ENCODE results near the gene PLA2G4F.
A peak's percentile ranks its signal among the peaks of the same experiment; 100 is the strongest.

The PLA2G4F gene

DNA sequence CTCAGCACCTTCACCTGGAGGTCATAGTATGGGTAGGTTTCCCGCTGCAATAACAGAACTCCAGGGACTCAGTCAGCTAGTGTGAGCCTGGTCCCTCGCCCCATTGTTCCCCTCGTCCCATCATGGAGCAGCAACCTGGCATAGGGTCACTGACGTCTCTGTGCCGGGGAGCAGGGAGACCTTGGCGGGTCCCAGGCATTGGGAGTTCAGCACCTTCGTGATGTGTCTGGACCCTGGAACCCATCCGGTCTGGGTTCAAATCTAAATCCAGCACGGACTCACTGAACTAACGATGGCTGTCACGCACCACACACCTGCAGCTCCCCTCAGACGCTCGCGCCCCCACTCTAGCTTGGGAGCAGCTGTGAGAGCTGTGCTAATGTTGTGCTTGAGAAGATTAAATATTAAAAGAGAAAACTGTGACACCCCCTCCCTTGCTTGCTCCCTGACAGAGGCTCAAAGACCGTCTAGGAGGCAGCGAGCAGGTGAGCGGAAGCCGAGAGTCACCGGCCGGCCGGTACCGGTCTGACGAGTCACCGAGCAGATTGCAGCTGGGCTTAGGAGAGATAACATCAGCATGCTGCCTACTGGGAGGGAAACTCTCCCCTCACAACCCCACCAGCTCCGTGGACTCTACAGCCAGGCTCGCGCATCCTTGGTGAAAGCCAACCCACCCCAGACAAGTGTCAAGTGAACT lies 742 bp downstream of the PLA2G4F start:
- Histone ChIP-seq H3K4me3 (ENCODE audit: low read depth in 1 of 2, low read length in 2 of 2) (peak overlapping the region; percentile 75 to 77), H3K27ac (ENCODE audit: low read depth, low read length) (peak overlapping the region; percentile 68), H3K9me3 (ENCODE audit: control insufficient read depth in 1 of 2, low read length in 2 of 2) (no peaks in the 10 kb centered on the region), H3K4me1 (ENCODE audit: control insufficient read depth in 1 of 2, insufficient read depth in 2 of 2, low read length in 2 of 2) (peaks cover 14 to 16% of the 10 kb centered on the region in 2 donors), H3K27me3 (ENCODE audit: control insufficient read depth in 1 of 2, insufficient read depth in 2 of 2, low read length in 2 of 2) (no peaks in the 10 kb centered on the region), H3K36me3 (ENCODE audit: control insufficient read depth in 1 of 2, insufficient read depth in 2 of 2, low read length in 2 of 2) (peaks cover 14 to 21% of the 10 kb centered on the region in 2 donors), H3K9ac (ENCODE audit: low read depth in 1 of 2, low read length in 2 of 2) (peak overlapping the region; percentile 61 to 74)

DNA sequence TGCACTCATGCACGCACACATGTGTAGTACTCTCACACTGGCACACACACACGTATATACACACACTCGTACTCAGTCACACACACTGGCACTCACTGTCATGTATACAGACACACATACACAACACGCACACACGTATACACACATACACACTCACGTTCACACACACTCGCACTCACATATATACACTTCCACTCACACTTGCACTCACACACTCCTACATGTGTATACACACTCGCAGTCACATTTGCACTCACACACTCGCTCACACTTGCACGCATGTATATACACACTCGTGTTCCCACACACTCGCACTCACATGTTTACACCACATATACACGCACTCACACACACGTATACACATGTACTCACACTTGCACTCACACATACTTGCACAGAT lies 1.5 kb downstream of the PLA2G4F start:
- Histone ChIP-seq H3K27me3 (ENCODE audit: control insufficient read depth in 1 of 2, insufficient read depth in 2 of 2, low read length in 2 of 2) (no peaks in the 10 kb centered on the region), H3K9ac (ENCODE audit: low read depth in 1 of 2, low read length in 2 of 2) (peak overlapping the region; percentile 2 to 61), H3K4me1 (ENCODE audit: control insufficient read depth in 1 of 2, insufficient read depth in 2 of 2, low read length in 2 of 2) (peaks cover 14 to 16% of the 10 kb centered on the region in 2 donors), H3K36me3 (ENCODE audit: control insufficient read depth in 1 of 2, insufficient read depth in 2 of 2, low read length in 2 of 2) (peaks cover 6 to 13% of the 10 kb centered on the region in 2 donors), H3K4me3 (ENCODE audit: low read depth in 1 of 2, low read length in 2 of 2) (peak overlapping the region; percentile 75 to 77), H3K27ac (ENCODE audit: low read depth, low read length) (no peak overlapping the region), H3K9me3 (ENCODE audit: control insufficient read depth in 1 of 2, low read length in 2 of 2) (no peaks in the 10 kb centered on the region)

DNA sequence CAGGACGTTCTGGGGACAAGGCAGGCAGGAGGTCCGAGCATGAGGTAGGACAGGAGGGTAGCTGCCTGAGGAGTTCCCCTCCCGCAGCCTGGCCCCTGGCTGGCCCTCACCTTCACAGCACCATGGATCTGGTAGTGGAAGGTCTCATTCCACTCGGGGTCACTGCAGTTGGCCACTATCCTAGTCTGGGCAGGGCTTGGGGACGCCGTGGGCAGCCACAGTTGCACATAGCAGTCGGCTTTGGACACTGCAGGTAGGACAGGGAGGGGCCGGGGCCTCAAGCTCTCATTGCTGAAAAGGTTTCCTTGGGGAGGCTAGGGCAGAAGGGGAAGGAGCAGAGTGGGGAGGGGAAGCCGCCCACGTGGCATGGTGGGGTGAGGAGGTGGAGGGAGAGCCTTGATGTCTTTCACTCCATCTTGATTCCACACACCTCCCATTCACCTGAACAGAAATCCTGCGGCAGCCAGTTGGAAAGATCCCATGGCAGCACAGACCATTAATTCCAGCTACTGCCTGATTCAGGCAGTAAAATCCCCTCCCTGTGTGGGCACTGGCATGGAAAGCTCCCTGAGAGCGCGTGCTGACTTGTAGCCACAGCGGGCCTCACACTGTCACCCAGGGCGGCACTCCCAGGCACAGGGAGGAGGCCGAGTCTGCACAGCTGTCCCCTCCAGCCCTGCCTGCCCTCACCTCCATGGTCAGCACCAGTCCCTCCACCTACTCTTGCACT lies 2.1 kb downstream of the PLA2G4F start:
- Histone ChIP-seq H3K9me3 (ENCODE audit: control insufficient read depth in 1 of 2, low read length in 2 of 2) (no peaks in the 10 kb centered on the region), H3K27ac (ENCODE audit: low read depth, low read length) (no peak overlapping the region), H3K4me3 (ENCODE audit: low read depth in 1 of 2, low read length in 2 of 2) (peak overlapping the region; percentile 75 to 77), H3K36me3 (ENCODE audit: control insufficient read depth in 1 of 2, insufficient read depth in 2 of 2, low read length in 2 of 2) (peaks cover under 1 to 8% of the 10 kb centered on the region in 2 donors), H3K9ac (ENCODE audit: low read depth in 1 of 2, low read length in 2 of 2) (no peak overlapping the region), H3K4me1 (ENCODE audit: control insufficient read depth in 1 of 2, insufficient read depth in 2 of 2, low read length in 2 of 2) (peaks cover 14 to 16% of the 10 kb centered on the region in 2 donors), H3K27me3 (ENCODE audit: control insufficient read depth in 1 of 2, insufficient read depth in 2 of 2, low read length in 2 of 2) (no peaks in the 10 kb centered on the region)

DNA sequence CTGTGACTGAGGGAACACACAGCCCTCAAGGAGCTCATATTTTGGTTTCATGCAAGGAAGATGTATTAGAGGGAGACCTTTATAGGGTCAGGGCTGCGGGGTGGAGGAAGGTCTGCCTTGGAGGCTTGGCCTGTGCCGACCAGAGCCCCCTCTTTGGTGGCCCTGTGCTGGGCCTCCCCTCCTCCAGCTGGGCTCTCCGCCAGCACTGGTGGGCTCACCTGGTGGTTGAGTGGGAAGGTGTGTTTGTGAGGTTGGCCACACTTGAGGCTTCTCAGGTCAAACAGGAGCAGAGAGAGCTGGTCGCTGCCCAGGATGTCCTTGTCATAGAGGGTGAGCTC lies 2.6 kb downstream of the PLA2G4F start:
- Histone ChIP-seq H3K9ac (ENCODE audit: low read depth in 1 of 2, low read length in 2 of 2) (no peak overlapping the region), H3K4me1 (ENCODE audit: control insufficient read depth in 1 of 2, insufficient read depth in 2 of 2, low read length in 2 of 2) (peaks cover 14 to 16% of the 10 kb centered on the region in 2 donors), H3K27ac (ENCODE audit: low read depth, low read length) (no peak overlapping the region), H3K27me3 (ENCODE audit: control insufficient read depth in 1 of 2, insufficient read depth in 2 of 2, low read length in 2 of 2) (no peaks in the 10 kb centered on the region), H3K9me3 (ENCODE audit: control insufficient read depth in 1 of 2, low read length in 2 of 2) (no peaks in the 10 kb centered on the region), H3K4me3 (ENCODE audit: low read depth in 1 of 2, low read length in 2 of 2) (no peak overlapping the region), H3K36me3 (ENCODE audit: control insufficient read depth in 1 of 2, insufficient read depth in 2 of 2, low read length in 2 of 2) (peaks cover 0 to 2% of the 10 kb centered on the region in 2 donors)

DNA sequence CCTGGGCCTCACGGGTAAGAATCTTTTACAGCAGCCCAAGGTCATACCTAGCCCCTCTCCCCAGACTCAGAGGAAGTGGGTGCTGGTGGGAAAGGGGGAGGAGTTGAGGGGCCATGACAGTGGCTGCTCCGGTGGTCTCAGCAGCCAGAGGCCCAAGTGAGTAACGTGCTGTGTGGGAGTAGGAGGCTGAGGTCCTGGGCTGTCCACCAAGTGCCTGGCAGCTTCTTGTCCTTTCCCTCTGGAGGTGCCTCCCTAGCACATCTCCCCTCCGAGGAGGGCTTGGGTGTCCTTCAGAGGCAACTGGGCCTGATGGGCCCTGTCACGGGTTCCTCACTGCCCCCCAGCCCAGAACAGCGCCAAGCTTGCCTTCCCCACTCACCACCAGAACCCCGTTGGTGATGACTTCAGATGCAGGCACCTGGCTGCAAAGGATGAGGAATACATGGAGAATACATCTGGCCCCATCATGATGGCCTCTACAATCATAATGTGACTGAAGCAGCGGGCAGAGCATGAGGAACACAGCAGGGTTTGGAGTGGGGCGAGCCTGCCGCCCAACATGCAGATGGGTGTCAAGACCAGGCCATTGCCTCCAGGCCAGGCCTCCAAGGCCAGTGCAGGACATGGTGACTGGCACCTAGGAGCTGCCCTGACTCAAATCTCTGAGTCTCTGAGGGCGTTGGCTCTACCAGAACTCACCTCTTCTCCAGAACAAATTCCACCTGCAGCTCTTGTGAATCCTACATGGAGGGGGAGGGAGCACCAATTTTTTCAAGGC lies 3.3 kb downstream of the PLA2G4F start:
- Histone ChIP-seq H3K9me3 (ENCODE audit: control insufficient read depth in 1 of 2, low read length in 2 of 2) (no peaks in the 10 kb centered on the region), H3K4me1 (ENCODE audit: control insufficient read depth in 1 of 2, insufficient read depth in 2 of 2, low read length in 2 of 2) (peaks cover 16 to 17% of the 10 kb centered on the region in 2 donors), H3K4me3 (ENCODE audit: low read depth in 1 of 2, low read length in 2 of 2) (no peak overlapping the region), H3K36me3 (ENCODE audit: control insufficient read depth in 1 of 2, insufficient read depth in 2 of 2, low read length in 2 of 2) (no peaks in the 10 kb centered on the region), H3K27ac (ENCODE audit: low read depth, low read length) (no peak overlapping the region), H3K9ac (ENCODE audit: low read depth in 1 of 2, low read length in 2 of 2) (no peak overlapping the region), H3K27me3 (ENCODE audit: control insufficient read depth in 1 of 2, insufficient read depth in 2 of 2, low read length in 2 of 2) (no peaks in the 10 kb centered on the region)

DNA sequence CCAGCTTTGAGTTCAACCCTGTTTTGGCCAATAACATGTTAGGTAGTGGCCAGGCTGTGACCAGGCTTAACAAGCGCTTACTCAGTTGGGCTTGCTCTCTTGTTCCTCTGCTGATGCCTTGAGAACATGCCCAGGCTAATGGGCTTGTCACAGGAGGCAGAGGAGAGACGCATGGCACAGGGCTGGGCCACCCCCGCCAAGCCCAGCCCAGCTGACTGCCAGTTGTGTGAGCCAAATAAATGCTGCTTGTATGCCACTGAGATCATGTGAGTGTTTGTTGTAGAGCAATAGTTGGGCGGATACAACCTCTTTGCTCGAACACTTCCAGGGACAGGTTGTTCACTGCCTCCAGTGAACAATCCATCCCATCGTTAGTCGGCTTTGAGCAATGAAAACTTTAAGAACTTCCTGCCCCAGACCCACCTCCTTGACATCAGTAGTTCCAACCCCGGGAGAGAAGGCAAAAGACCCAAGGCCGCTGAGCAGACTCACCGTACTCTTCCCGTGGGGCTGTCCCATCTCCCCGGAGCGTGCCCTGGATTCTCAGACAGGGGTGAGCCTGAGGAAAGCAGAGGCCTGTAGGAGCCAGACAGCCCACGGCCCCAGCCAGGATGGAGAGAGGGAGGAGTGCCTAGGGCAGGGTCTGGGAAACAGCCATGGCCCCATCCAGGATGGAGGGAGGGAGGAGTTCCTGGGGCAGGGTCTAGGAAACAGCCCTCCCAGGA lies 4.1 kb downstream of the PLA2G4F start:
- no peaks in the 10 kb centered on the region for H3K36me3 ChIP-seq (ENCODE audit: control insufficient read depth in 1 of 2, insufficient read depth in 2 of 2, low read length in 2 of 2)
- no peak overlapping the region for H3K9ac ChIP-seq (ENCODE audit: low read depth in 1 of 2, low read length in 2 of 2)
- H3K9me3 ChIP-seq (ENCODE audit: control insufficient read depth in 1 of 2, low read length in 2 of 2): no peaks in the 10 kb centered on the region
- H3K27me3 ChIP-seq (ENCODE audit: control insufficient read depth in 1 of 2, insufficient read depth in 2 of 2, low read length in 2 of 2): no peaks in the 10 kb centered on the region
- no peak overlapping the region for H3K4me3 ChIP-seq (ENCODE audit: low read depth in 1 of 2, low read length in 2 of 2)
- H3K27ac ChIP-seq (ENCODE audit: low read depth, low read length): no peak overlapping the region
- H3K4me1 ChIP-seq (ENCODE audit: control insufficient read depth in 1 of 2, insufficient read depth in 2 of 2, low read length in 2 of 2): peaks cover 16 to 17% of the 10 kb centered on the region in 2 donors

DNA sequence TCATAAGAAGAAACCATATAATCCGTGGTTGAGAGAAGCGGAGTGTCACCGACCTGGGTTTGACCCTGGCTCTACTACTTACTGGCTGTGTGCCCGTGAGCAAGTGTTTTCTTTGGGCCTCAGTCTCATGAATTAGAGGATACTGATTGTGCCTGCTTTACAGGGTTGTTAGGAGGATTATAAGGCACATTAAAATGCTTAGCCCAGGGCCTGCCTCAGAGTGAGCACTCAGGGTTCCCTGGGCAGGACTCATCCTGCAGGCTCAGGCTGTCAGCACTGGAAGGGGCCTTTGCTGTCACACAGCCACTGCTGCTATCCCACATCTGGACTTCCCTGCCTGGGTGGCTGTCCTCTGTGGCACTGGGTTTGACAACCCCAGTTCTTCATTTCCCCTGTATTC lies 4.7 kb downstream of the PLA2G4F start:
- Histone ChIP-seq H3K4me3 (ENCODE audit: low read depth in 1 of 2, low read length in 2 of 2) (no peak overlapping the region), H3K27me3 (ENCODE audit: control insufficient read depth in 1 of 2, insufficient read depth in 2 of 2, low read length in 2 of 2) (no peaks in the 10 kb centered on the region), H3K9me3 (ENCODE audit: control insufficient read depth in 1 of 2, low read length in 2 of 2) (no peaks in the 10 kb centered on the region), H3K36me3 (ENCODE audit: control insufficient read depth in 1 of 2, insufficient read depth in 2 of 2, low read length in 2 of 2) (no peaks in the 10 kb centered on the region), H3K4me1 (ENCODE audit: control insufficient read depth in 1 of 2, insufficient read depth in 2 of 2, low read length in 2 of 2) (peaks cover 17 to 21% of the 10 kb centered on the region in 2 donors), H3K27ac (ENCODE audit: low read depth, low read length) (no peak overlapping the region), H3K9ac (ENCODE audit: low read depth in 1 of 2, low read length in 2 of 2) (no peak overlapping the region)

DNA sequence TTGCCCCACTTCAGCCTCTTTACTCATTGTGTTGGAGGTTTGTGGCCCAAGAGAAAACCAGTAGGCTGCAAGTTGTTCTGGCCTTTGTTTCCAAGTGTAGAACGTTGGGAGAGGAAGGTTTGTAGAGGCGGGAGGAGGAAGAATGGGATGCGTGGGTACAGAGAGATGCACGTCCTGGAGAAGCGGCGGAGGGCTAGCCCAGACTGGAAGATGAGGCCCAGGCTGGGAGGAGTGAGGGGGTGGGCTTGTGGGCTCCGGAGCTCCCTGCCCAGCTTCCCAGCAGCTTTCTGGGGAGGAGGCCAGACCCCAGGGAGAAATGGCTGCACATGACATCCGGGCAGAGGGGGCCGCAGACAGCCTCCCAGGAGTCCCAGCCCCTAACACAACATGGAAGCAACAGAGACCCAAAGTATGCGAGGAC lies 5.3 kb downstream of the PLA2G4F start:
- no peaks in the 10 kb centered on the region for H3K9me3 ChIP-seq (ENCODE audit: control insufficient read depth in 1 of 2, low read length in 2 of 2)
- no peak overlapping the region for H3K27ac ChIP-seq (ENCODE audit: low read depth, low read length)
- H3K4me3 ChIP-seq (ENCODE audit: low read depth in 1 of 2, low read length in 2 of 2): no peak overlapping the region
- H3K9ac ChIP-seq (ENCODE audit: low read depth in 1 of 2, low read length in 2 of 2): no peak overlapping the region
- H3K36me3 ChIP-seq (ENCODE audit: control insufficient read depth in 1 of 2, insufficient read depth in 2 of 2, low read length in 2 of 2): no peaks in the 10 kb centered on the region
- H3K4me1 ChIP-seq (ENCODE audit: control insufficient read depth in 1 of 2, insufficient read depth in 2 of 2, low read length in 2 of 2): peaks cover 17 to 24% of the 10 kb centered on the region in 2 donors
- no peaks in the 10 kb centered on the region for H3K27me3 ChIP-seq (ENCODE audit: control insufficient read depth in 1 of 2, insufficient read depth in 2 of 2, low read length in 2 of 2)

DNA sequence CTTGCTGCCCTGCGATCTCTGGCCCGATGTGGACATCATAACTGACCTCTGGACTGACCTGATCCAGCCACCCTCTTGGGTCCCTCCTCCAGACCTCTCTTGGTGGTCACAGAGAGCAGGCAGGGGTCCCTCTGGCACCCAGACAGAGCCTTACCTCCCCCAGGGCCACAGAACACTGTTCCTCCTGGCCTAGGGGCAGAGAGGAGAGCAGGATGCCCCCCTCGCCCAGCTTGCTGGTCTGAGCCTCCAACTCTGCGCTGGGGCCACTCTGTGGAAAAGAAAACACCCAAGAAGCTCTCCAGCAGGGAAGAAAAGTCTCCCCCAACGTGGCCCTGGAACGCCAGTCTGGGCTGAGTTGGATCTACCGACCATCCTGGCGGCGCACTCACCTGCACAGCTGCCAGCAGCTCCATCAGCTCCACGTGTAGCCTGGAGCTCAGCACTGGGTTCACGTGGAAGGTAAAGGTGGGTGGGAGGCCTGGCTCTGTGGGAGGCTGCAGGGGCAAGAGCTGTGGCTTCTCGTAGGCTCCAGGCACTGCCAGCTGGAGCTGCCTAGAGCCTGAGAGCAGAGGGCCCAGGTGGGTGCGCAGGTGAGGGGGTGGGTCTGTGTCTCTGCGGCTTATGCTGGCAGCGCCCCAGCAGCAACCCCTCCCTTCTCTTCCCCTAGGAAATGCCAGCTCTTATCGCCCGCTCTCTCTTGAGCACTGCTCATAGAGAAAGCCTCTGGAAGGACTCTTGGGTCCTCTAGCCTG lies 6.0 kb downstream of the PLA2G4F start:
- H3K9ac ChIP-seq (ENCODE audit: low read depth in 1 of 2, low read length in 2 of 2): no peak overlapping the region
- no peak overlapping the region for H3K4me3 ChIP-seq (ENCODE audit: low read depth in 1 of 2, low read length in 2 of 2)
- H3K36me3 ChIP-seq (ENCODE audit: control insufficient read depth in 1 of 2, insufficient read depth in 2 of 2, low read length in 2 of 2): no peaks in the 10 kb centered on the region
- no peaks in the 10 kb centered on the region for H3K9me3 ChIP-seq (ENCODE audit: control insufficient read depth in 1 of 2, low read length in 2 of 2)
- no peak overlapping the region for H3K27ac ChIP-seq (ENCODE audit: low read depth, low read length)
- H3K4me1 ChIP-seq (ENCODE audit: control insufficient read depth in 1 of 2, insufficient read depth in 2 of 2, low read length in 2 of 2): peaks cover 17 to 27% of the 10 kb centered on the region in 2 donors
- no peaks in the 10 kb centered on the region for H3K27me3 ChIP-seq (ENCODE audit: control insufficient read depth in 1 of 2, insufficient read depth in 2 of 2, low read length in 2 of 2)

Measured in duodenal mucosa (tissue), 2 donors.